Peyer's patch (tissue), 4 donors: ENCODE measurements around the gene CDC27. TPM values are rescaled to one million over a fixed set of nuclear protein-coding genes. Genes with fewer than 3 reads are reported as not detected.
A peak's percentile ranks its signal among the peaks of the same experiment; 100 is the strongest.

Source experiments
- DNase-seq, 3 donors: peaks; one replicate each; pipeline ENCODE4 v3.0.0-alpha.2; 2017 to 2019
- H3K27ac ChIP-seq, 4 donors: fragments of 200-600 bp; sonication (generic); one replicate each; pipeline ENCODE4 v1.5.1; 2016 to 2019
- H3K27me3 ChIP-seq, 2 donors: fragments of 200-600 bp; sonication (generic); one replicate each; pipeline ENCODE4 v1.5.1; 2019
- H3K36me3 ChIP-seq, 3 donors: fragments of 200-600 bp; sonication (generic); one replicate each; pipeline ENCODE4 v1.5.1; 2016 to 2019
- H3K4me1 ChIP-seq, 4 donors: fragments of 200-600 bp; sonication (generic); one replicate each; pipeline ENCODE4 v1.5.1; 2016 to 2019
- H3K4me3 ChIP-seq, 4 donors: fragments of 200-600 bp; sonication (generic); 1 replicate in 3 of 4; 2 replicates in 1 of 4; pipeline ENCODE4 v1.5.1; 2016 to 2019; ENCODE audit warnings: mild to moderate bottlenecking in 1 of 4
- H3K9me3 ChIP-seq, 4 donors: fragments of 200-600 bp; sonication (generic); one replicate each; pipeline ENCODE4 v1.5.1; 2016 to 2019; ENCODE audit warnings: mild to moderate bottlenecking in 1 of 4
- POLR2A ChIP-seq, 2 donors: fragments of 450-650 bp; IDR thresholded peaks; one replicate each; pipeline ENCODE4 v1.5.1; 2017; ENCODE audit warnings: antibody characterized with exemption in 2 of 2, mild to moderate bottlenecking in 2 of 2, moderate library complexity in 2 of 2
- total RNA-seq, 4 donors: library from RNA; depleted of rRNA; stranded (reverse); fragments of >200 nt; gene quantifications; one replicate each; pipeline ENCODE4 v1.1.0, GENCODE V29; 2016
- TF ChIP-seq, protein P1 (sequence below), 6 experiments: fragments of 450-650 bp in 4 of 6; fragments of 200-600 bp in 2 of 6; sonication (generic) in 1 of 6; IDR thresholded peaks; one replicate each; pipeline ENCODE4 v1.5.1; 2017 to 2019; ENCODE audit warnings: antibody characterized with exemption in 6 of 6, mild to moderate bottlenecking in 3 of 6, moderate library complexity in 1 of 6

CDC27 gene
- 10 to 100 TPM; 29.9 to 72.6 (median 47.4) TPM for total RNA-seq

DNA sequence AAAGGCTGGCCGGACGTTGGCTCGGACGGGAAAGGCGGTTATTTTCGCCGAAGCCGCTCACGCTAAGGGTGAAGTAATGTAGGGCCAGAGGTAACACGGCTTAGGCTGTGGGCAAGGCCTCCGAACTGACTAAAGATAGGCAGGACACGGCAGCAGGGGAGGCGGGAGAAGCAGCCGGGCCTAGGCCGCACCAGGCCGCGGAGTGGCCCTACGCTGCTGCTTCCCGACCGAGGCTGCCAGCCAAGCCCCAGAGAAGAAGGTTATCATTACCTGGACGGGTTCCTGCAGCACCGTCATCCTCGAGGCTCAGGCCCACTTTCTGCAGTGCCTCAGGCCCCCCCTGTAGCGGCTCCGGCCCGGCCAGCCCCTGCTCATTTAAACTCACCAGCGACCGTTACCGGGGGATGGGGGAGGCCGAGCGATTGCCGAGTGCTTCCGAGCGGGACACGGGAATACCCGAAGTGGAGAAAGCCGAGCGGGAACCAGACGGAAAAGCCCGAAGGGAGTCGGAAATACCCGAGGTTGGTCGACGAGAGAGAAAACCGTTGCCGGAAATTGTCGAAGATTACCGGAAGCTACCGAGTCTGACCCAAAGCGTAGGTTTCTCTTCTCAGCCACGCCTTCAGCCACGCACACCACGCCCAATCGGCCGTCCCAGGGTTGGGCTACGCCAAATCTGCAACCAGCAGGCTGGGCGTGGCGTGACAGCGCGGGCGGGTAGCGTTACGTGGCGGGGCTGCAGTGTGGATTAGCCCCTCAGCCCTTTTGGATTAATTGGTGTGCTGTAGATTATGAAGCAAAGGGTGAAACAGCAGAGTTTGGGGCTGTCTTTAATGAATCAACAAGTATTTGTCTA is at the start of gene CDC27:
Gene CDC27, minus strand, starts transcription at position 420 of the 856 bp plus-strand sequence. Its CDS starts 123 bp downstream, at position 297.
- DNase-seq: peak; percentile 98 to 100 (median 99)
- H3K4me3 ChIP-seq: peak within 1 kb of the TSS; percentile 66 to 86 (median 74)
- H3K36me3 ChIP-seq: no peaks in the 10 kb centered on the region
- H3K9me3 ChIP-seq: no peaks in the 10 kb centered on the region
- TF ChIP-seq, protein P1, sequence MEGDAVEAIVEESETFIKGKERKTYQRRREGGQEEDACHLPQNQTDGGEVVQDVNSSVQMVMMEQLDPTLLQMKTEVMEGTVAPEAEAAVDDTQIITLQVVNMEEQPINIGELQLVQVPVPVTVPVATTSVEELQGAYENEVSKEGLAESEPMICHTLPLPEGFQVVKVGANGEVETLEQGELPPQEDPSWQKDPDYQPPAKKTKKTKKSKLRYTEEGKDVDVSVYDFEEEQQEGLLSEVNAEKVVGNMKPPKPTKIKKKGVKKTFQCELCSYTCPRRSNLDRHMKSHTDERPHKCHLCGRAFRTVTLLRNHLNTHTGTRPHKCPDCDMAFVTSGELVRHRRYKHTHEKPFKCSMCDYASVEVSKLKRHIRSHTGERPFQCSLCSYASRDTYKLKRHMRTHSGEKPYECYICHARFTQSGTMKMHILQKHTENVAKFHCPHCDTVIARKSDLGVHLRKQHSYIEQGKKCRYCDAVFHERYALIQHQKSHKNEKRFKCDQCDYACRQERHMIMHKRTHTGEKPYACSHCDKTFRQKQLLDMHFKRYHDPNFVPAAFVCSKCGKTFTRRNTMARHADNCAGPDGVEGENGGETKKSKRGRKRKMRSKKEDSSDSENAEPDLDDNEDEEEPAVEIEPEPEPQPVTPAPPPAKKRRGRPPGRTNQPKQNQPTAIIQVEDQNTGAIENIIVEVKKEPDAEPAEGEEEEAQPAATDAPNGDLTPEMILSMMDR (IDR thresholded peaks at IDR 0.05): no peak
- TF ChIP-seq POLR2A (IDR thresholded peaks at IDR 0.05): peak in 1 of 2 donors; percentile 14
- no peaks in the 10 kb centered on the region for H3K27me3 ChIP-seq
- H3K27ac ChIP-seq: peak within 1 kb of the TSS; percentile 83 to 93 (median 88)
- H3K4me1 ChIP-seq: peaks cover 0 to 19% (median 3%) of the 10 kb centered on the region in 4 donors

DNA sequence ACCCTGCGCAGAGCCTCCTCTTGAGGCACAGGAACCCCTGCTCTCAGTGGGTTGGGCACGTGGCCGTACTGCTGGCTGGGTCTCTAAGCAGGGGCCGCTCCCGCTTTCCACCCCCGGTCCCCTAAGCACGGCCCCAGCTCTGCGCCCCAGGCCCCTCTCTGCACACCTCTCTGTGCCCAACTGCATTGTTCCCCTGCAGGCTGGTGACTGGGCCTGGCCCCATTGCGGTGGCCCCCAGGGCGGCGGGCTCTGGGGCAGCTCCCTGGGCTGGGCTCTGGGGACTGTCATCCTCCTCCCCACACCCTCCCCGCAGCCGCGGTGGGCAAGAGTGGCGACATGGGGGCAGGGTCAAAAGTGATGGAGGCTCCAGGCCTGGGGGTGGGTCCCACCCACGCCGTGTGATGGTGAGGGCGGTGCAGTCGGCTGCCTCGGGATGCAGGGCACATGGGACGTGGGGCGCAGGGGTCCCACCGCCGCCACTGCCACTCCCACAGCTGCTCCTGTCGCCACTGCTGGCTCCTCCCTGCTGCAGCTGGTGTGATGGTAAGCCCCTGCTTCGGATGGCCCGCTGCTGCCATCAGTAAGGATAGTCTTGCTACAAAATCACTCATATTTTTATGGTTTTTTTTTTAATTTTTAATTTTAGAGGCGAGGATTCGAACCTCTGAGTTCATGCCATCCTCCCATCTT is 49.4 kb upstream of the CDC27 start:
- H3K27me3 ChIP-seq: no peaks in the 10 kb centered on the region
- no peaks in the 10 kb centered on the region for H3K36me3 ChIP-seq
- TF ChIP-seq, protein P1 (IDR thresholded peaks at IDR 0.05): no peak
- no peak for TF ChIP-seq POLR2A (IDR thresholded peaks at IDR 0.05)
- H3K4me3 ChIP-seq: no peak overlapping the region
- DNase-seq: no peak
- H3K4me1 ChIP-seq: peaks cover 0 to 13% (median 0%) of the 10 kb centered on the region in 4 donors
- no peak overlapping the region for H3K27ac ChIP-seq
- no peaks in the 10 kb centered on the region for H3K9me3 ChIP-seq

DNA sequence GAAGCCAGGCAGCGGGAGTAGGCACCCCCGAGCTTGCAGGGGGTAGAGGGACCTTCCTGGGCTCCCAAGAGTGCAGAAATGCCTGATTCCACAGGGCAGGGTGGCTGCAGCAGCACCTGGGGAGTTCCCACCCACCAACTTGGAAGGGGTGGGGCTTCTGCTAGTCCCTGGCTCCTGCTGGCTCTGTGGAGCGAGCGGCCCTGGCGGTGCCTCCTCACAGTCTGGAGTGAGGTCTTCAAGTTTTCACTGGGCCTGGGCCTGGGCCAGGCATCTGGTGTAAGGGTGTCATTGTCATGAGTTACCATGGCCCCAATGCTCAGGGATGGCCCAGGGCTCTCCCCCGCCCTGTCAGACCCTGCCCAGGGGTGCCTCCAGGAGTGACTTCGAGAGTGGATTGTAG is 48.7 kb upstream of the CDC27 start:
- peaks cover 0 to 13% (median 0%) of the 10 kb centered on the region in 4 donors for H3K4me1 ChIP-seq
- H3K27ac ChIP-seq: no peak overlapping the region
- no peaks in the 10 kb centered on the region for H3K9me3 ChIP-seq
- no peaks in the 10 kb centered on the region for H3K36me3 ChIP-seq
- no peak for DNase-seq
- H3K27me3 ChIP-seq: no peaks in the 10 kb centered on the region
- TF ChIP-seq, protein P1 (IDR thresholded peaks at IDR 0.05): no peak
- TF ChIP-seq POLR2A (IDR thresholded peaks at IDR 0.05): no peak
- H3K4me3 ChIP-seq: no peak overlapping the region

- TF ChIP-seq, protein P1 (IDR thresholded peaks at IDR 0.05): no peak
- TF ChIP-seq POLR2A (IDR thresholded peaks at IDR 0.05): no peak
- peaks cover 0 to 12% (median 0%) of the 10 kb centered on the region in 4 donors for H3K4me1 ChIP-seq
- no peaks in the 10 kb centered on the region for H3K36me3 ChIP-seq
- H3K4me3 ChIP-seq: no peak overlapping the region
- DNase-seq: no peak
- no peaks in the 10 kb centered on the region for H3K9me3 ChIP-seq
- no peak overlapping the region for H3K27ac ChIP-seq
- H3K27me3 ChIP-seq: no peaks in the 10 kb centered on the region
Observed at GRCh38 chr17:47235923-47236322, 46.8 kb upstream of the CDC27 start.

GRCh38 chr17:47235506-47235905 is 46.4 kb upstream of the CDC27 start:
- Histone ChIP-seq H3K27ac (no peak overlapping the region), H3K4me1 (peaks cover 0 to 9% (median 1%) of the 10 kb centered on the region in 4 donors), H3K36me3 (no peaks in the 10 kb centered on the region), H3K9me3 (no peaks in the 10 kb centered on the region), H3K27me3 (no peaks in the 10 kb centered on the region), H3K4me3 (no peak overlapping the region)
- TF ChIP-seq, protein P1 (IDR thresholded peaks at IDR 0.05): no peak
- no peak for TF ChIP-seq POLR2A (IDR thresholded peaks at IDR 0.05)
- DNase-seq: no peak
